ENCODE data around the gene PCDHGB3.
"Not testable (repeated sequence)": the region's sequence is repeated elsewhere in the genome, so short reads cannot be mapped to it uniquely, and the experiment has no call there.

PCDHGB3 gene

GRCh38 chr5:141330299-141331080, 39.6 kb upstream of the PCDHGB3 start, which contains the start of gene PCDHGA1:
Gene PCDHGA1, plus strand, starts transcription at chr5:141330514.
- Histone ChIP-seq H3K79me2 (ENCODE audit: insufficient read depth, low read depth) (no peaks in the 10 kb centered on the region), H3K36me3 (ENCODE audit: insufficient read depth) (no peaks in the 10 kb centered on the region), H3K4me3 (IDR thresholded peaks at IDR 0.05; ENCODE audit: insufficient read depth, low read depth, low read length) (no peak within 1 kb of the TSS), H4K20me1 (ENCODE audit: insufficient read depth) (no peaks in the 10 kb centered on the region), H3K4me1 (ENCODE audit: low read depth, poor library complexity, severe bottlenecking) (no peaks in the 10 kb centered on the region), H2AFZ (ENCODE audit: low read depth) (no peak within 1 kb of the TSS), H3K9ac (no peak within 1 kb of the TSS), H3K4me2 (no peak within 1 kb of the TSS), H3K27ac (no peak within 1 kb of the TSS), H3K27me3 (ENCODE audit: insufficient read depth, low read depth) (no peaks in the 10 kb centered on the region)
- no peak for TF ChIP-seq CTCF (conservative IDR thresholded peaks at IDR 0.05; ENCODE audit: low read depth, low read length)

DNA sequence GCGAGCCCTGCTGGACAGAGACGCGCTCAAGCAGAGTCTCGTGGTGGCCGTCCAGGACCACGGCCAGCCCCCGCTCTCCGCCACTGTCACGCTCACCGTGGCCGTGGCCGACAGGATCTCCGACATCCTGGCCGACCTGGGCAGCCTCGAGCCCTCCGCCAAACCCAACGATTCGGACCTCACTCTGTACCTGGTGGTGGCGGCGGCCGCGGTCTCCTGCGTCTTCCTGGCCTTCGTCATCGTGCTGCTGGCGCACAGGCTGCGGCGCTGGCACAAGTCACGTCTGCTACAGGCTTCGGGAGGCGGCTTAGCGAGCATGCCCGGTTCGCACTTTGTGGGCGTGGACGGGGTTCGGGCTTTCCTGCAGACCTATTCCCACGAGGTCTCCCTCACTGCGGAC, 37.5 kb upstream of the PCDHGB3 start:
- H3K4me3 ChIP-seq (IDR thresholded peaks at IDR 0.05; ENCODE audit: insufficient read depth, low read depth, low read length); H3K4me2 ChIP-seq; H3K4me1 ChIP-seq (ENCODE audit: low read depth, poor library complexity, severe bottlenecking); H3K79me2 ChIP-seq (ENCODE audit: insufficient read depth, low read depth); H4K20me1 ChIP-seq (ENCODE audit: insufficient read depth); H2AFZ ChIP-seq (ENCODE audit: low read depth); H3K9ac ChIP-seq; H3K36me3 ChIP-seq (ENCODE audit: insufficient read depth); H3K27ac ChIP-seq; H3K27me3 ChIP-seq (ENCODE audit: insufficient read depth, low read depth): not testable (repeated sequence)

DNA sequence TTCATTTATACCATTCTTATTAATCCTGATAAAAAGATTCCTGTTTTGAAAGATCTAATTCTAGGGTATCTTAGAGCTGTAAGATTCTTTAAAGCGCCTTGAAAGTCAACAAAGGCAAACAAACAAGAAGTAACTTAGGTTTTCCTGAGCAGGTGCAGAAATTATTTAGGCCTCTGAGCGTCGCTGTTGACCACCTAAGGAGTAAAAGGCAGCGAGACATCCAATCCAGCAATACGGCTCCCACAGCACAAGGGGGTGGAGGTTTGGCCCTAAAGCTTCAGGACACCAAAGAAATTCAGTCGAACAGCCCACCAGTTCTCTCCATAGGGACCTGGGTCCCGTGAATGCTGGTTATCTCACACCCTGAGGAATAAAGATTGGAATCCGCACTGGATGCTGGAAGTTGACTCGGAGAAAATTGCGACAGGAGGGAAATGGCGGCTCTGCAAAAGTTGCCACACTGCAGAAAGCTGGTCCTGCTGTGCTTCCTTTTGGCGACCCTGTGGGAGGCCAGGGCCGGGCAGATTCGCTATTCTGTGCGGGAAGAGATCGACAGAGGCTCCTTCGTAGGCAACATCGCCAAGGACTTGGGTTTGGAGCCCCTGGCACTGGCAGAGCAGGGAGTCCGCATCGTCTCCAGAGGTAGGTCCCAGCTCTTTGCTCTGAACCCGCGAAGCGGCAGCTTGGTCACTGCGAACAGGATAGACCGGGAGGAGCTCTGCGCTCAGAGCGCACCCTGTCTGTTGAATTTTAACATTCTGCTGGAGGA, 31.3 kb upstream of the PCDHGB3 start, which contains the start of gene PCDHGA2:
Gene PCDHGA2 (plus strand): TSS at position 223 of the 769 bp plus-strand sequence.
- no peak within 1 kb of the TSS for H3K27ac ChIP-seq
- H3K9ac ChIP-seq, result no peak within 1 kb of the TSS
- H3K4me1 ChIP-seq (ENCODE audit: low read depth, poor library complexity, severe bottlenecking), result no peaks in the 10 kb centered on the region
- H3K4me3 ChIP-seq (IDR thresholded peaks at IDR 0.05; ENCODE audit: insufficient read depth, low read depth, low read length), result no peak within 1 kb of the TSS
- H3K4me2 ChIP-seq, result no peak within 1 kb of the TSS
- H2AFZ ChIP-seq (ENCODE audit: low read depth), result no peak within 1 kb of the TSS
- 0 out of 2 replicates have a peak, but pooled peaks have one; percentile 14 for TF ChIP-seq CTCF (conservative IDR thresholded peaks at IDR 0.05; ENCODE audit: low read depth, low read length)
- H3K79me2 ChIP-seq (ENCODE audit: insufficient read depth, low read depth), result no peaks in the 10 kb centered on the region
- H3K27me3 ChIP-seq (ENCODE audit: insufficient read depth, low read depth), result no peaks in the 10 kb centered on the region
- no peaks in the 10 kb centered on the region for H3K36me3 ChIP-seq (ENCODE audit: insufficient read depth)
- H4K20me1 ChIP-seq (ENCODE audit: insufficient read depth), result no peaks in the 10 kb centered on the region

DNA sequence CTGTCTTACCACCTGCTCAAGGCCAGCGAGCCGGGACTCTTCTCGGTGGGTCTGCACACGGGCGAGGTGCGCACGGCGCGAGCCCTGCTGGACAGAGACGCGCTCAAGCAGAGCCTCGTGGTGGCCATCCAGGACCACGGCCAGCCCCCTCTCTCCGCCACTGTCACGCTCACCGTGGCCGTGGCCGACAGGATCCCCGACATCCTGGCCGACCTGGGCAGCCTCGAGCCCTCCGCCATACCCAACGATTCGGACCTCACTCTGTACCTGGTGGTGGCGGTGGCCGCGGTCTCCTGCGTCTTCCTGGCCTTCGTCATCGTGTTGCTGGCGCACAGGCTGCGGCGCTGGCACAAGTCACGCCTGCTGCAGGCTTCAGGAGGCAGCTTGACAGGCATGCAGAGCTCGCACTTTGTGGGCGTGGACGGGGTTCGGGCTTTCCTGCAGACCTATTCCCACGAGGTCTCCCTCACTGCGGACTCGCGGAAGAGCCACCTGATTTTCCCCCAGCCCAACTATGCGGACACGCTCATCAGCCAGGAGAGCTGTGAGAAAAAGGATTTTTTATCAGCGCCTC, 29.2 kb upstream of the PCDHGB3 start:
- not testable (repeated sequence) for H3K36me3 ChIP-seq (ENCODE audit: insufficient read depth); H4K20me1 ChIP-seq (ENCODE audit: insufficient read depth); H2AFZ ChIP-seq (ENCODE audit: low read depth); H3K27ac ChIP-seq; H3K4me2 ChIP-seq; H3K9ac ChIP-seq; H3K79me2 ChIP-seq (ENCODE audit: insufficient read depth, low read depth); H3K4me1 ChIP-seq (ENCODE audit: low read depth, poor library complexity, severe bottlenecking); H3K4me3 ChIP-seq (IDR thresholded peaks at IDR 0.05; ENCODE audit: insufficient read depth, low read depth, low read length); H3K27me3 ChIP-seq (ENCODE audit: insufficient read depth, low read depth)

DNA sequence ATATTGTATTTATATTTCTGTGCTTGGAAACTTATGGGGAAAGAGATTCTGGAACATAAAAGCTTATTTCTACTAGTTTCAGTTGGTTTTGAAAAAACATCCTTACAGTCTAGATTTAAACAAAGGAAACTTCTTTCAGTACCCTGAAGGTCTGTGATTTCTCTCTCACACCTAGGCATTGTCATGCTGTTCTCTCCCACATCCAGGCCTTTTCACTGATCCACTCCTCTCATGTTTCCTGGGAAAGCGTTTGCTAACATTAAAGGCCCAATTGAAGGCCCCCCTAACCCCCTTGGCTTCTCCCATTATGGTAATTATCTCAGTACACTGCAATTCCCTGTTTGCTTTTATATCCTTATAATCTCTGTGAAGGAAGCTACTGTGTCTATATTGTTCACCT, 27.3 kb upstream of the PCDHGB3 start:
- no peaks in the 10 kb centered on the region for H3K36me3 ChIP-seq (ENCODE audit: insufficient read depth)
- H3K9ac ChIP-seq, result no peak overlapping the region
- TF ChIP-seq CTCF (conservative IDR thresholded peaks at IDR 0.05; ENCODE audit: low read depth, low read length), result no peak
- H3K4me1 ChIP-seq (ENCODE audit: low read depth, poor library complexity, severe bottlenecking), result no peaks in the 10 kb centered on the region
- H3K79me2 ChIP-seq (ENCODE audit: insufficient read depth, low read depth), result no peaks in the 10 kb centered on the region
- H2AFZ ChIP-seq (ENCODE audit: low read depth), result no peak overlapping the region
- H3K27me3 ChIP-seq (ENCODE audit: insufficient read depth, low read depth), result no peaks in the 10 kb centered on the region
- H3K4me3 ChIP-seq (IDR thresholded peaks at IDR 0.05; ENCODE audit: insufficient read depth, low read depth, low read length), result no peak overlapping the region
- no peak overlapping the region for H3K4me2 ChIP-seq
- H3K27ac ChIP-seq, result no peak overlapping the region
- H4K20me1 ChIP-seq (ENCODE audit: insufficient read depth), result no peaks in the 10 kb centered on the region
